ENCODE results near the gene CFAP92.

CFAP92 gene, protein sequence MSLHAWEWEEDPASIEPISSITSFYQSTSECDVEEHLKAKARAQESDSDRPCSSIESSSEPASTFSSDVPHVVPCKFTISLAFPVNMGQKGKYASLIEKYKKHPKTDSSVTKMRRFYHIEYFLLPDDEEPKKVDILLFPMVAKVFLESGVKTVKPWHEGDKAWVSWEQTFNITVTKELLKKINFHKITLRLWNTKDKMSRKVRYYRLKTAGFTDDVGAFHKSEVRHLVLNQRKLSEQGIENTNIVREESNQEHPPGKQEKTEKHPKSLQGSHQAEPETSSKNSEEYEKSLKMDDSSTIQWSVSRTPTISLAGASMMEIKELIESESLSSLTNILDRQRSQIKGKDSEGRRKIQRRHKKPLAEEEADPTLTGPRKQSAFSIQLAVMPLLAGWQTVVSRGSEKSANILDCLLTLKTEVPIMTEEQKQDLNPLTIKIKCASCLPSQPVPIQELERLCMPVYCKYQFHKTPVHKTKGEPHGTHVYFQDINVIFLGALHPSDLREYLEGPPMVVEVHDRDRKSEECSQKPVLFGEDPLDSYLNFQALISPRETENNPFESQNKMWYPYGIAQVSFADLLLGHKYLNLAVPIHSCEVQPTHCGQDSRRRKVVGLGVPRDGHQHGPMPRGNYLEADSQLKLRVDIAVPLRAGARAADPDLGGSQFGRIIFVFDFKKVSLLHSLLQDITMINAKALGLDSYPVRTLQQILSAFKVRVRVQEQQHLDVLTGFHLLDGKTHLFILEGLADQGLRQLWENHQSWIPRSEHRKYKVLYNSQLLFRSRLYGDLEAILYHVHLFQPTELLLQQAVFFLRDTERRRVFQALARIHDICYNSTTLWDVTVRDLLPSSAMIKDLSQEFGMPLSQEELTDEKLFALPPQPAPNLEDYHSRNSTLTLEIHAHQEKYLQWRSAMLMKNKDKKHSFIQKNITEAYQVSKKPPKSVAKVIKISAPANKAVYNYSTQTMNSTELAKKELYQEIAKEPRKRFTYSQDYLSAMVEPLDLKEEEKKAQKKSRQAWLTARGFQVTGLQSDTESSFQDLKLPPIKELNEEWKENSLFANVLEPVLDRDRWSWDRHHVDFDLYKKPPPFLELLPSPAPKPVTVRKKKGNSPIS

DNA sequence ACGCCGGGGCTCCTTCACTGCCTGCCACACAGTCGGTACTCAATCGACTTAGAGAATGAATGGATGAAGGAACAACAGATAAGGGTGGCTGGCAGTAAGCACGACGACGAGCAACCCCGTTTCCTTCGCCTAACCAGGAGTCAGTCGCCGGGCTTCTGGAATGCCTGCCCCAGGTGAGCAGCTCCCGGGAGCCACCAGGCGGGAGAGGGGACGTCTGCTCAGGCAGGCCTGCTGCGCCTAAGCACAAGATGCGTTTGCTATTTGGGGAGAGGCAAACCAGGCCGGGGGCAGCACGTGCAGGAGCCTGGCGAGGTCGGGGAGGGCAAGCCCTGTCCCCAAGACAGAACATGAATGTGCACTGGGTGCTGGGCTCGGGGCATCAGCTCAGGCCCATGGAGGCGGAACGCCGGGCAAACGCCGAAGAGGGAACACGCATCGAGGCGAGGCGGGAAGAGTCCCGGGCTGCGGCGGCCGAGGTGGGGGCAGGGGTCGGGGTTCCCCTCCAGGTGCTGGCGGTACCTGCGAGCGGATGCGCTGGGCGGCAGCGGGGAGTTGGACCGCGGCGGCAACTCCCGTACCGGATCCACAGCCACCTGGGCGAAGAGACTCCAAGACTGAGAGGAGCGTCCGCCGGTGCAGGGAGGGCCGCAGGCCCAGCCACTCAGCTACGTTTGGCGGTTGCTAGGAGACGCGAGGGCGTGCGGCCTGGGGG, at the start of gene CFAP92:
Gene CFAP92, minus strand, starts transcription at position 616 of the 712 bp plus-strand sequence. CDS start 772 bp downstream, outside the sequence.
- peak; percentile 82 for DNase-seq

GRCh38 chr3:129040579-129041300, 46.9 kb upstream of the CFAP92 start:
- DNase-seq, result no peak

- DNase-seq, result no peak
These were observed 46.1 kb upstream of the CFAP92 start for GRCh38 chr3:129040039-129040336.

- no peak for DNase-seq
These were observed 45.6 kb upstream of the CFAP92 start for GRCh38 chr3:129039271-129040038.

GRCh38 chr3:129038121-129038855, 44.4 kb upstream of the CFAP92 start:
- no peak for DNase-seq

GRCh38 chr3:129037093-129037419, 43.2 kb upstream of the CFAP92 start:
- DNase-seq, result no peak

DNA sequence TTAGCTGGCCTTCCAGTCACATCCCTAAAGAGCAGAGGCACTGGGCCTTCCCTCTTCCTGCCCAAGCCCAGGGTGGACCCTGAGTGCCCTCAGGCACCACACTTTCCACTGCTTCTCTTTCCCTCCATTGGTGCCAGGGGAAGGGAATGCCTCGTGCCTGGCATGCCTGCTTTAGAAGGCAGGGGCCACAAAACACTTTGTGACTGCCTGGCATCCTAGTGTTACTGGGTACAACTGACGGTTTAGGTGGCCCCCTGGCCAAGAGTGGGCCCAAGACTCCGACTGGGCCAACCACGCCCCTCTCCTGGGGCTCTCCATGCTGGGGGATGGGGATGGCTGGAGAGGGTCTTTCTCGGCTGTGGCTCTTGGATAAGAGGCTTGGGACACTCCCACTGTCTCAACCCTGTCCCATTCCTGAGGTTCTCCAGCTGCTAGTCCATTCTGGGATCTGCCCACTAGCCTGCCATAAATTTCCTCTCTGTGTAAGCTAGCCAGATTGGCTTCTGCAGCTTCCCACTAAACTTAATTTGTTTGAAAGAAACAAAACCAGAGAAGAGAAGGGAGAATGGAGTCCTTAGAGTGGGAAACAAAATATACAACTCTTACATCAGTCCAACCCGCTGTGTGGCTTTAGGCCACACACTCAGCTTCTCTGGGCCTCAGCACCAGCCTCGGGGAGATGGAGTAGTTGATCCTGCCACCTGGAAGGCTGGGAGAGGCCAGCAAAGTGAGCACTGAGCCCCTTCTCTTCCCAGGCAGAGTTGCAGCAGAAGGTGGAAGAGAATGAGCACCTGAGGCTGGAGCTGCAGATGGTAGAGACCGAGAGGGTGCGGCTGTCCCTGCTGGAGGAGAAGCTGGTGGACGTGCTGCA, 42.6 kb upstream of the CFAP92 start:
- no peak for DNase-seq

DNA sequence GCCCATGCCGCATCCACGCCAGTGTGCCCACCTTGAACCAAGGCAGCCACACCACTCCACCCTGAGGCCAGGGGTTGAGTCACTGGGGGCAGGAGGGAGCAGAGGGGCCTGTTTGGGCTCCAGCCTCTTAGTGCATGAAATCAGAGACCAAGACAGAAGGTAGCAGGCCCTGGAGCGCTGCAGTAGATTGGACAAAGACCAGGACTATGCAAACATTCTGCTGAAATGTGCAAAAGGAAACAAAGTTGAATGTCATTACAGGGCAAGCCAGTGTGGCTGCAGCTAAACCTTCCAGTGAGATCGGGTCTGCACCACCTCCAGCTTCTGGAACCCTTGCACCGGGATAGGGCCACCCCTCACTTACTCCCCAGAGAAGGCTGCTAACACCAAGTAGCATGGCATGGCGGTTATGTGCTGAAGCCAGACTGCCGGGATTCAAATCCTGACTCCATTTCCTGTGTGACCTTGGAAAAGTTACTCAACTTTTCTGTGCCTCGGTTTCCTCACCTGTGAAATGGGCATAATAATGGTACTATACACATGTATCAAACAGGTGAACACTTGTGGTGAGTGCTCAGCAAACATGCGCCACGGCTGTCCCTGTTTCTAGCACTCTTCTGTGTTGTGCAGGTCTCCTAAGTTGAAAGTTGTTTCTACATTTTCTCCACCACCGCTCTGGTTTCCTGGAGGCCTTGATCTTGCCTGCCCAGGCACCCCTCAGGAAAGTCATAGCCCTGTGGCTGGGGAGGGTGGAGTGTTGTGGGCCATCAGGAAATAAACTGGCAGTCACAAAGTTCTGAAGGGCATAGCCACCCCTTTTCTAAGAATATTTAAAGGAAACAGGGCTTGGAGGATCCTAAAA, 41.7 kb upstream of the CFAP92 start:
- no peak for DNase-seq

DNA sequence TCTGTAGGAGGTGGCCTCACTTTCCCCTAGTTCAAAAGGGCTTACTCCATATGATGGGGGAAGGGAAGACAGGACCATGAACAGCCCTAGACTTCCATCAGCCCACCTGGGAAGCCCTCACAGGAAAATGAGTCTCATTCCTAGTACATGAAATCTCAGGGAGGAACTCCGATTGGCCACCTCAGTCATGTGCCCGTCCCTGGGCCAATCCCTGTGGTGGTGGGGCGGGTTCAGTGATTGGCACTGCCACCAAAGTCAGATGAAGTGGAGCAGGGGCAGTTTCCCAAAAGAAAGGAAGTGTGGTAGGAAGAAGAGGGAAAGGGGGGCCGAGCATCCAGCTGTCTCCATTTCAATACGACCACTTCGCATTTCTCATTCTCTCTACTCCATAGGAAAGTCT, 40.8 kb upstream of the CFAP92 start:
- no peak for DNase-seq

DNA sequence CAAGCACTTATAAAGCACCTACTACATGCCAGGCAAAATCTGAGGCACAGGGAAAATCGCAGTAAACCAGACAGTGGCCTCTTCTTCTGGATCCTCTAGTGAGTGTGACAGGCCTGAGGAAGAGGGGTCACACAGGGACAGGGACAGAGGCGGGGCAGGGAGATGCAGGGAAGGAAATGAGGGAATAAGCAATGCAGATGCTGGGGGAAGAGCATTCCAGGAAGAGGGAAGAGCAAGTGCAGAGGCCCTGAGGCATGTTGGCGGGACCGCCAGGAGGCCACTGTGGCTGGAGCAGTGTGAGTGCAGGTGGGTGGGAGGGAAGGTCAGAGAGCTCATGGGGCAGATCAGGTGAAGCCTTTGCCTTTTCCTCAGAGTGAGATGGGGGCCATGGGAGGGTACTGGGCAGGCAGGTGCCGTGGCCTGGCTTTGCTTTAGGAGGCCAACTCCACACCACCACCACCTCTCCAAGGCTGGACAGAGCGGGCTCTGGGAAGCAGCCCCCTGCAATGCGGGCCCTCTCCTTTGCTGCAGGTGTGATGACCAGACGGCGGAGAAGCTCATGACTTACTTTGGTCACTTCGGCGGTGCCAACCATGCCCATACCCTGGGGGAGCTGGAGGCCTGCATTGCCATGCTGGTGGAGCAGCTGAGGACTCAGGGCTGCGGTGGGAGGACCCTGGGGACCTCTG, 39.9 kb upstream of the CFAP92 start:
- DNase-seq, result no peak

DNA sequence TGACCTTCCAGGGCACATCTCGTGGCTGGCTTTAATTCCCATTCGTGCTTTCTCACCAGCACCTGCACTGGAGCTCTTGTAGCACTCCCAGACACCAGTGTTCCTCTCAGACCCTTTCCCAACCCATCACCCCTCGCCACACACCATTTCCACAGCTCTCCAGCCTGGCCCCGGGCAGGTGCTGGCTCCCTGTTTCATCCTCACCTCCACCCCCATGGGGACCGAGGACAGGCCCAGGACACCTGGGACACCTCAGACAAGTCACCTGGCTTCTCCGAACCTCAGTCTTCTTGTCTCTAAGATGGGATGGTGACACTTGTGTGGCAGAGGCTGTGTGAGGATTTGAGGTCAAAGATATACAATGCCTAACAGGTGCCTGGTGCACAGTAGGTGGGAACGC, 39.3 kb upstream of the CFAP92 start:
- DNase-seq, result no peak

DNA sequence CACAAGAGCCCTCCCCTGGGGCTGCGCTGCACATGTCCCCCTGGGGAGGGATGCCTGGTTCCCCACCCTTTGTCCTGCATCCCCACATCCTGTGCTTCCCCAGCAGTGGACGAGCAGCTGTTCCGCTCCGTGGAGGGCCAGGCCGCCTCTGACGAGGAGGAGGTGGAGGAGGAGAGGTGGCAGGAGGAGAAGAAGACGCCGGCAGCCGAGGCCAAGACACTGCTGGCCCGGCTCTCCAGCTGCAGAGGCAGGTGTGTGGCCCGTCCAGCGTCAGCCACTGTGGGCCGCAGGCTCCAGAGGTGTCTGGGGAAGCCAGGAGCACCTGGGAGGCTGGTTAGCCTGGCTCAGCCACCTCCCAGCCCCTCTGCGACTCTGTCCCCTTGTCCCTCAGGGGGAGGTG, 38.8 kb upstream of the CFAP92 start:
- DNase-seq, result no peak

- no peak for DNase-seq
These were observed 37.8 kb upstream of the CFAP92 start for GRCh38 chr3:129031476-129032215.

- DNase-seq, result no peak
These were observed 36.7 kb upstream of the CFAP92 start for GRCh38 chr3:129030611-129031010.

- no peak for DNase-seq
These were observed 35.0 kb upstream of the CFAP92 start for GRCh38 chr3:129028866-129029265.

- no peak for DNase-seq
These were observed 33.6 kb upstream of the CFAP92 start for GRCh38 chr3:129027544-129027880.

DNA sequence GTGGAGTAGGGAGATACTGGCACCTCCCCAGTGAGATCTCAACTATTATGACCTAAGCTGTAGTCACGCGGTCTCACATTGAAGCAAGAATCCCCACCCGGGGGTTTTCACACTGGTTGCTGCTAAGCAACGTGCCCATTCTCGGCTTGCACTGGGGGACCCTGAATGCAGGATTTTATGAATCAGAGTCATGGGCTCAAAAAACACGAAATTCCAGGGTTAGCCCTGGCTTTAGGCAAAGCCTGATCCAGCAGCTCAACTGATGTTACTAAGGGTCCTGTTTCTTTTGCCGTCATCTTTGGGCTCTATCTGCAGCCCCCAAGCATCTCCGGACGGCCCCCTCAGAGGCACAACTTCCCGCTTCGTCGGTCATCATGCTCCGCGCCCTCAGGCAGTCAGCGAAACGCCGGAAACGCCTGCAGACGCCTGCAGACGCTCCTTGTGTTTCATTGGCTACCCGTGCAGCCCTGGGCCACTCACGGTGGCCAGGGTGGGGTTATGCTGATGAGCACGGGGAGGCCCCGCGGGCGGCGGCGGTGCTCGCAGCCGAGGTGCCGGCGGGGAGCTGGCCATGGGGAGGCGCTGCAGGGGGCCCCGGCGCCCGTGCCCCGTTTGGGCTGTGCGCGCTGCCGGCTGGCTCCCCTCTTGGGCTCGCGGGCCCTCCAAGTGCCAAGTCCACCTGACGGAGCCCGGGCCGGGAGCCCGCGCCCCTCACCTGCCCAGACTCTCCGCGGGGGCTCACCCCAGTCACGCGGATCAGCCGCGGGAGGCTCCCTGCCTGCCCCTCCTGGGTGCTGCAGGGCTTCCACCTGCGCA, 33.1 kb upstream of the CFAP92 start:
- peak; percentile 97 for DNase-seq

Measured in 8988T (cell line).